ENCODE results near the gene XXYLT1. TPM values are rescaled to one million over a fixed set of nuclear protein-coding genes. Genes with fewer than 3 reads are reported as not detected.
A peak's percentile ranks its signal among the peaks of the same experiment; 100 is the strongest.

XXYLT1 gene
- total RNA-seq, 3 donors from 2014 or later = 10.0 to 10.7 (median 10.2) TPM

DNA sequence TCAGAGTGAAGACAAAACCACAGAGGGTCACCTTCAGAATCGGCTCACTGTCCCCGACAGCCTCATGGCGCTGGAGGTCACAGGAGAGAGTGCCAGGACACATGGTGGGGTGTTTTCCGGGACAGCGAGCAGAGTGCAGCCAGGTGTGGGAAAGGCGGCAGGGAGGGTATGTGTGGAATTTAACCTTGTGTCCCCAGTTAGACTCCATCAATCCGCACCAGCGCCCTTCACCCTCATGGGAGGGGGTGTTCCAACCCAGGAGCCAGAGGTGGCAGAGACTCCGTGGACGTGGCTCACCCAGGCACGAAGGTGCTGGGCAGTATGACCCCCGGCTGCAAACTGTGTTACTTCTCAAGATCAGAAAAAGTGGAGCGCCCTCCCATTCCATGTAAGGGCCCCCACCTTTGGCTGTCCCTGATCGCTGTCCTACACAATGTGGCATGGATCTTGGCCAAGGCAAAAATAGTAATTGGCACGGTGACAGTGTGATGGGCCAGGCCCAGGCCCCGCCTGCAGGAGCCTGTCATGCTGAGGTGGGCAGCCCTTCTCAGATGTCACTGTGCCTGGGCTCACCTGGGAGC is 190.3 kb downstream of the XXYLT1 start:
- TF ChIP-seq, protein P1, sequence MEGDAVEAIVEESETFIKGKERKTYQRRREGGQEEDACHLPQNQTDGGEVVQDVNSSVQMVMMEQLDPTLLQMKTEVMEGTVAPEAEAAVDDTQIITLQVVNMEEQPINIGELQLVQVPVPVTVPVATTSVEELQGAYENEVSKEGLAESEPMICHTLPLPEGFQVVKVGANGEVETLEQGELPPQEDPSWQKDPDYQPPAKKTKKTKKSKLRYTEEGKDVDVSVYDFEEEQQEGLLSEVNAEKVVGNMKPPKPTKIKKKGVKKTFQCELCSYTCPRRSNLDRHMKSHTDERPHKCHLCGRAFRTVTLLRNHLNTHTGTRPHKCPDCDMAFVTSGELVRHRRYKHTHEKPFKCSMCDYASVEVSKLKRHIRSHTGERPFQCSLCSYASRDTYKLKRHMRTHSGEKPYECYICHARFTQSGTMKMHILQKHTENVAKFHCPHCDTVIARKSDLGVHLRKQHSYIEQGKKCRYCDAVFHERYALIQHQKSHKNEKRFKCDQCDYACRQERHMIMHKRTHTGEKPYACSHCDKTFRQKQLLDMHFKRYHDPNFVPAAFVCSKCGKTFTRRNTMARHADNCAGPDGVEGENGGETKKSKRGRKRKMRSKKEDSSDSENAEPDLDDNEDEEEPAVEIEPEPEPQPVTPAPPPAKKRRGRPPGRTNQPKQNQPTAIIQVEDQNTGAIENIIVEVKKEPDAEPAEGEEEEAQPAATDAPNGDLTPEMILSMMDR (IDR thresholded peaks at IDR 0.05) = no peak
- Histone ChIP-seq H3K9me3 (no peaks in the 10 kb centered on the region), H3K4me1 (ENCODE audit: low read depth) (no peaks in the 10 kb centered on the region), H3K36me3 (ENCODE audit: low read depth) (no peaks in the 10 kb centered on the region), H3K4me3 (no peak overlapping the region)
- intact Hi-C loops (cut with DNase I, micrococcal nuclease) = no loop called here
- no peak for ATAC-seq
- DNase-seq = peak in 1 of 3 donors; percentile 17

DNA sequence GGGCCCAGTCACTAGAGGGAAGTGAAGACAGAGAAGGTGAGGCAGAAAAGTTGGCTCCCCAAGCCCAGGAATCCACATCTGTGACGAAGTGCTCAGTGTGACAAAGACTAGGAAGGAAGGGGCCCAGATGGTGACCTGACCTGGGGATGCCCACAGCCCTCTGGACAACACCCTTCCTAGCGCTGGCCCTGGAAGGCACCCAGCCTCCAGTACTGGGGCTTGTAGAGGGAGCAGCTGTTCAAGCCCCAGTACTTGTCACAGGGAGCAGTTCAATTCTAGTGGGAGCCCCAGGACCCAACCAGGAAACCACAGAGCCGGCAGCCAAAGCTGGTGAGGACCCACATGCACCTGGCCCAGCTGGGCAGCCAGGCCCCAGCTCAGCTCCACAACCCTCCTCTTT is 190.8 kb downstream of the XXYLT1 start:
- DNase-seq (peak in 2 of 3 donors; percentile 11 to 20), ATAC-seq (no peak)
- H3K36me3 ChIP-seq (ENCODE audit: low read depth) = no peaks in the 10 kb centered on the region
- TF ChIP-seq, protein P1 (IDR thresholded peaks at IDR 0.05) = no peak
- H3K4me1 ChIP-seq (ENCODE audit: low read depth) = no peaks in the 10 kb centered on the region
- intact Hi-C loops (cut with DNase I, micrococcal nuclease) = no loop called here
- H3K4me3 ChIP-seq = no peak overlapping the region
- no peaks in the 10 kb centered on the region for H3K9me3 ChIP-seq

DNA sequence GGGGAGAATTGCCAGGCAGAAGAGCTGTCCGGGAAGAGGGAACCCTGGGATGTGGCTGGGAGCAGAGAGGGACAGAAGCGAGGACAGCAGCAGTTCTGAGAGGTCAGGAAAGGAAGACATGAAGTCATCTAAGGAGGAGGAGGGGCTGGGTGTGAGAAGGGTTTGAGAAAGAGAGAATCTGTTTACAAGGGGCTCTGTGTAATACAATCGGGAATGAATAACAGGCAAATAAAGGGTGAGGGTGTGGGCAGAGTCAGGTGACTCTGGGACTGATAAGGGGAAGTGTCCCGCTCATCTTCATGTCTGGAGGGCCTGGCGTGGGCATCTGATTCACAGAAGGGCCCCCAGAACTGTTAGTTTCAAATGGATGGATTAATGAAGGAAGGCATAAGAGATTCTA is 191.3 kb downstream of the XXYLT1 start:
- TF ChIP-seq, protein P1 (IDR thresholded peaks at IDR 0.05) = no peak
- no peak for DNase-seq
- Histone ChIP-seq H3K36me3 (ENCODE audit: low read depth) (no peaks in the 10 kb centered on the region), H3K9me3 (no peaks in the 10 kb centered on the region), H3K4me1 (ENCODE audit: low read depth) (no peaks in the 10 kb centered on the region), H3K4me3 (no peak overlapping the region)
- intact Hi-C loops (cut with DNase I, micrococcal nuclease) = no loop called here
- no peak for ATAC-seq

DNA sequence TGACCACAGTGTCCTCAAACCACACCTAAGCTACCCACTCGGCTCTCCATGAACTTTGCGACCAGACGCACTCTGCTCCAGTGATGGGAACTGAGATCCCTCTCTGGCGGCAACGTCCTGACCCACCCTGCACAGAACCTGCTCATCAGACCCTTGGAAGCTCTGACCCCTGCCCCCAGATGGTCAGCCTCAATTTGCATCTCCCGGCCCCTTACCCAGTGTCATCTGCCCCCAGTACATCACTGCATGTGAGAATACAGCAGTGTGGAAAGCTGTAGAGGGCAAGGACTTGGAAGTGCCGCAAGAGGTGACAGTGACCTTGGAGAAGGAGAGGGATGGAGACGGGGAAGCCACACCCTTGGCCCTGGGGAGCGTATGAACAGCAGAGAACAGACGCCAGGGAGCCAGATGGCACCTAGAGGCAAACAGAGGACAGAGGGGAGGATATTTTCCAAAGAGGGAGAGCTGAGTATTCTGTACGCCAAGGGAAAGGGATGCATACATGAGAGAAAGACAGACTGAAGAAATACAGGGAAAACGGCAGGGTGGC is 192.0 kb downstream of the XXYLT1 start:
- no peak overlapping the region for H3K4me3 ChIP-seq
- intact Hi-C loops (cut with DNase I, micrococcal nuclease) = no loop called here
- H3K36me3 ChIP-seq (ENCODE audit: low read depth) = no peaks in the 10 kb centered on the region
- TF ChIP-seq, protein P1 (IDR thresholded peaks at IDR 0.05) = no peak
- peak in 1 of 3 donors; percentile 11 for DNase-seq
- no peak for ATAC-seq
- no peaks in the 10 kb centered on the region for H3K4me1 ChIP-seq (ENCODE audit: low read depth)
- no peaks in the 10 kb centered on the region for H3K9me3 ChIP-seq

DNA sequence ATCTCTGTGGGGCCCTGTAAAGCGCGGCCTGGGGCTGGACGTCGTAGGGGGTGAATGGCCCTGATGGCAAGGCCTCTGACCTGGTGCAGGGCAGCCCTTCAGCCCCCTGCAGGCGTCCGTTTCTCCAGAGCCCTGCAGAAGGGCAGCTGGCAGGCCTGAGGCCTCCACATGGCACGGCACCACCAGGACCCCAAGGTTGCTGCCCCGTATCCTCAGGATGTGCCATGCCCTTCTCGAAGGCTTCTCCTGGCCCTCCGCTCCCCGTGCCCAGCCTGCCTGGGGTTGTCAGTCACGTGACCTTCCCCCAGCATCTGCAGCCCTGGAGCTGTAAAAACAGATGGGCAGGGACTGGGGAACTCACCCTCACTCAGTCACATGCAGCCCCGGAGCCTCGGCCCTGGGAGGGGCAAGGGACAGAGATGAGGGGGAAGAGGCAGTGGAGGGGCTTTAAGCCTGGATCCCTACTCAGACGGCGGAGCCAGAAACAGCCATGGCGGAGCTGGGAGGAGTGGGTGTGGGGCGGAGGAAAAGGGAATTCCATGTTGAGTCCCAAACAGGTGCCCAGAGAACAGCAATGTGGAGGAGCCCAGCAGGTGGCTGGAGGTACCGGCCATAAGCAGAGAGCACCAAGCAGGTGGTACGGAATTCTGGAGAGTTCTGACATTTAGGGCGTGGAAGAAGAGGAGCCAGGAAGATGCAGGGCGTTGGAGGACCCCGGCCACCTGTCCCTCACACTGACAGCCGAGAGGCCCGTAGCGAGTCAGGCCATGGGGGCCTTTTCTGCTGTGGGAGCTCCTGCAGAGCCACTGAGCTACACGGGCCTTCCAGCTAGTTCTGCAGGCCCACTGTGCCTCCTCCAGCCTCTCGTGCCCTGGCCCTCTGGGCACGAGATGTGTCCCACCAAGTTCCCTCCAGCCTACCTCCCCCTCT is 193.1 kb downstream of the XXYLT1 start:
- Histone ChIP-seq H3K4me1 (ENCODE audit: low read depth) (no peaks in the 10 kb centered on the region), H3K36me3 (ENCODE audit: low read depth) (no peaks in the 10 kb centered on the region), H3K9me3 (no peaks in the 10 kb centered on the region), H3K4me3 (no peak overlapping the region)
- ATAC-seq (no peak), DNase-seq (peak in 1 of 3 donors; percentile 16)
- TF ChIP-seq, protein P1 (IDR thresholded peaks at IDR 0.05) = no peak
- intact Hi-C loops (cut with DNase I, micrococcal nuclease) = no loop called here
